ENCODE data around the gene TMEM156.
"Not testable (repeated sequence)": the region's sequence is repeated elsewhere in the genome, so short reads cannot be mapped to it uniquely, and the experiment has no call there.

Gene TMEM156

DNA sequence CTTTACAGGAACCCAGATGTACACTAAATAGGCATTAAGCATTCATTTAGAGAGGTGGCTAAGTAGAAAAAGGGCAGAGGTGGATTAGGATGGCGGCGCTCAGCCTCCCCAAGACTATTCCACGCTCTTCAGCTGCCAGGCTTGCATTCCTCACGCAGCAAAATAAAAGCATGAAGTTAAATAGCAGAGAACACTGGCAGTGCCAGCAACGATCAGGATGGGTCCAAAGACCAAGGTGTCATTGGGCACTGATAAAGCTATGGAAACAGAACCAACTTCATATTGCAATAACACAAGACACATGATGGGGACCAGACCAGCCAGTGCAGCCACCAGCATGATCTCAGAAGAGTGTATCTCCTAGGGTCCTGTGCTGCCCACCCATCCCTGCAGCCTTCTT, 42.0 kb downstream of the TMEM156 start:
- no peak for DNase-seq (ENCODE audit: low read depth, low spot score)

DNA sequence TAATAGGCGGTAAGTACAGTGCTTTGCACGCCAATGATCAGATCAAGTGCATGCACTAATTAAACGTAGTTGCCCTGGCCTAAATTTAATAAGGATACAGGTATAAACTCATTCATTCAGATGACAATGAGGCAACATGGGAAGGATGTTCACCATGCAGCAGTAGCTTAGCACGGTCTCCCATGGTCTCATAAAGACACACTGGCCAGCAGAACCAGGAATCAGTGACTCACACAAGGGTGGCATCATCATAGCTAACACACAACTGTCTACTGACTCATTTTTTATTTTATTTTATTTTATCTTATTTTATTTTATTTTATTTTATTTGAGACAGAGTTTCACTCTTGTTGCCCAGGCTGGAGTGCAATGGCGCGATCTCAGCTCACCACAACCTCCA, 42.7 kb downstream of the TMEM156 start:
- no peak for DNase-seq (ENCODE audit: low read depth, low spot score)

DNA sequence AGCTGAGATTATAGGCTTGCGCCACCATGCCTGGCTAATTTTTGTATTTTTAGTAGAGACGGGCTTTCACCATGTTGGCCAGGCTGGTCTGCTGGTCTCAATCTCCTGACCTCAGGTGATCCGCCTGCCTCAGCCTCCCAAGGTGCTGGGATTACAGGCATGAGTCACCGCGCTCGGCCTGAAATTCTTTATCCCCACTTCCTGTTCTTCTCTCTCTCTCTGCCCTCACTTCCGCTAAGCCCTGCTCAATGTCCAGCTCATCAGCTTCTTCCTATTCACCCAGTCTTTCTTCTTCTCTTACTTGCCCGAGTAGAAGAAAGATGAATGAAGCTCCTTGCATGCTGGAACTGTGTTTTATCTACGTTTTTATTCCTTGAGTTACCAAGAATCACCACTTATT, 43.9 kb downstream of the TMEM156 start:
- DNase-seq (ENCODE audit: low read depth, low spot score), result peak; percentile 42

DNA sequence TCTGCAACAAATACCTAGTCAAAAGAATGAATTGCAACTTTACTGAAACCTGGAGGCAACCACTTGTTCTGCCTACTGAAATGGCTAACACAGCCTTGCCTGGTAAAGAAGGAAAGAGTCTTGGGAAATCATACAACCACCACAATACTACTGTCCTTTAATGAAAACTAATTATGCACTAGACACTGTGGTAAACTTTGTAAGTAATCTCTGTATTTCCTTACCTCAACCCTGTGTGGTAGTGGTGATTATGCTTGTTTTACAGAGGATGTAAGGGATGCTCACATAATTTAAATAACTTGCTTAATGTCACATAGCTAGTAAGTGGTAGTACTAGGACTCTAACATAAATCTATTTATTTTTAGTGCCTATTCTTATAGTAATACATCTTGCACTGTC, 44.7 kb downstream of the TMEM156 start:
- no peak for DNase-seq (ENCODE audit: low read depth, low spot score)

DNA sequence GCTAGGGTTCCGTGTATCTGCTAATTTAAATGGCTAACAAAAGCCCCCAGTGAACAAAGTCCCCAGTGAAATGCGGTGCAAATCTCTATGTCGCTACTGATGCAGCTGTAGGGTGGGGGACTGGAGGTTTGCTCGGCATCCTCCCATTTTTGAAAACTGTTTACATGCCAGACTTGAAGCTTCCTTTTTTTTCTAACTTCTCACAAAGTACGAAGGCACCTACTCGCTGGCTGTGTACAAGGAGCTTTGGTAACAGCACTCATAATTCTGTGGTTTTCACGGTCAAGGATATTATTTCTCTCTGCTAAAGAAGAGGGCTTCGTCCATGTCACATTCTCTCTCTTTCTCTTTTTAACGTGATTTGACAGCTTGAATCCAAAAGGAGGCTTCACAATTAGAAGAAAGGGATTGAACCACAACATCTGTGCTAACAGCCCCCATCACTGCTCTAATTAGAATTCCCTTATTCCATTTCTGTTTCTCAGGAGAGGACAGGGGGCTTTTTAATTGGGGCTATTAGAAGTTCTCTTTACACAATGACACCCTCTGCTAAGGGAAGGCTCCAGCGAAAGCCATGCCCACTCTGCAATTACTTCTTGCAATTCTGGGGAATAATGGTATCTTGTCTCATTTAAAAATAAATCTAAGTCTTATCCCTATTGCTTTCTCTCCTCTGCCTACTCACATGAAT, 46.7 kb downstream of the TMEM156 start:
- DNase-seq (ENCODE audit: low read depth, low spot score), result no peak

DNA sequence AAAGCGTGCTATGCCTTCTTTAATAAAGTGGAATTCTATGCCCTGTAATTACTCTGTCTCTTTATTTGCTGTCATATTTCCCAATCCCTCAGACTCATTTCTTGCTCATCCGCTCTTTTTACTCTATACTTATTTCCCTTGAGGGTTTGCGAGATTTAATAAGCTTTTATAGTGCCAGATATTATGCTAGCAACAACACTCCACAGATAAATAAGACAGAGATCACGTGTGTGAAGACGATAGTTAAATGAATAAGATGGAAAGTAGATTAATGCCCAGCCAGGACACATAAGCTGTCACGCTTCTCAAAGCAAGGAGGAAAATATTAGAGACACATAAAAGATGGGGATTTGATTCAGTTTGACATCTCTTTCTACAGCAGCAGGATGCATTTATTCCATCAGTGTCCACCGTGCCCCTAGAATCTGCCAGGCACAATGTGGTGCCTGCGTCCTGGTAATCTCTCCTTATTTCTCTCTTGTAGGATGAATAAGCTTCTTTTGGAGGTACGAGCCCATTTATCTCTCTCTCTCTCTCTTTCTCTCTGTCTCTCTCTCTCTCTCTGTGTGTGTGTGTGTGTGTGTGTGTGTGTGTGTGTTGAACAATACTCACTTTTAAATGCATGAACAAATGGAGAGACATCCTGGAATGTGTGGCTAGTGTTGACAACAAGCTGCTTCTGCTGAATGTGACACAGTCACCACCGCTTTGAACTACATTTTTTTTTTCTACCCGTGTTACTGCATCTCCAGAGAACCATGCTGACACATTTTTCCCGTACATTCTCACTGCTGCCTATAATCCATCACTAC, 48.2 kb downstream of the TMEM156 start:
- no peak for DNase-seq (ENCODE audit: low read depth, low spot score)

DNA sequence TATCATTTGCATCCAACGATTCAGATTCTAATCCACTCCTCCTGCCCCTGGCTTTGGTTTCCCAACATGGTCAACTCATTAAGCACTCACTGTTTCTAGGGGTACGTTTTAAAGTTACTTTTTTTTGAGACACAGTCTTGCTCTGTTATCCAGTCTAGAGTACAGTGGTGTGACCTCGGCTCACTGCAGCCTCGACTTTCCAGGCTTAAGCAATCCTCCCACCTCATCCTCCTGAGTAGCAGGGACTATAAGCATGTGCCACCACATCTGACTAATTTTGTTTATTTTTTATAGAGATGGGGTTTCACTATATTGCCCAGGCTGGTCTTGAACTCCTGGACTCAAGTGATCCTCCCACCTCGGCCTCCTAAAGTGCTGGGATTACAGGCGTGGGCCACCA, 48.9 kb downstream of the TMEM156 start:
- no peak for DNase-seq (ENCODE audit: low read depth, low spot score)

DNA sequence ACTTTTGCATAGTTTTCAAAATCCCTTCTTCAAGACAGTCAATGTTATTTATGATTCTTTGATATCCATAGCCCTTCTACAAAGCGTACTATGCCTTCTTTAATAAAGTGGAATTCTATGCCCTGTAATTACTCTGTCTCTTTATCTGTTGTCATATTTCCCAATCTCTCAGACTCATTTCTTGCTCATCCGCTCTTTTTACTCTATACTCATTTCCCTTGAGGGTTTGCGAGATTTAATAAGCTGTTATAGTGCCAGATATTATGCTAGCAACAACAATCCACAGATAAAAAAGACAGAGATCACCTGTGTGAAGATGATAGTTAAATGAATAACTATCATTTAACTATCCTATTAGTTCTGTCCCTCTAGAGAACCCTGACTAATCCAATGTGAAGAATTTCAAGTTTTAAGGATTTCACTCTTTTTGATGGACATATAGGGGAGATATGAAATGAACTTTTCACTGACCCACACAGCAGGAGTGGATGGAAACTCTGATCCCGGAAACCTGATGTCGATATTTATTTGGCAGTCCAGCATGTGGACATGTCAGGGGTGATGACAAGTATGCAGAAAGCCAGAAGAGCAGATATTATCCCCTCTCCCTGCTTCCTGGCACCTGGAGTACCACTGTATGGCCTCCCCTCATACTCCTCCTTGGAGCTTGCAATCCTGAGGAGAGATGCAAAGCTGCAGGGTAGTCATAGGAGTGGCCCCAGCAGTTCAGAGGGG, 49.7 kb downstream of the TMEM156 start:
- DNase-seq (ENCODE audit: low read depth, low spot score), result no peak

DNA sequence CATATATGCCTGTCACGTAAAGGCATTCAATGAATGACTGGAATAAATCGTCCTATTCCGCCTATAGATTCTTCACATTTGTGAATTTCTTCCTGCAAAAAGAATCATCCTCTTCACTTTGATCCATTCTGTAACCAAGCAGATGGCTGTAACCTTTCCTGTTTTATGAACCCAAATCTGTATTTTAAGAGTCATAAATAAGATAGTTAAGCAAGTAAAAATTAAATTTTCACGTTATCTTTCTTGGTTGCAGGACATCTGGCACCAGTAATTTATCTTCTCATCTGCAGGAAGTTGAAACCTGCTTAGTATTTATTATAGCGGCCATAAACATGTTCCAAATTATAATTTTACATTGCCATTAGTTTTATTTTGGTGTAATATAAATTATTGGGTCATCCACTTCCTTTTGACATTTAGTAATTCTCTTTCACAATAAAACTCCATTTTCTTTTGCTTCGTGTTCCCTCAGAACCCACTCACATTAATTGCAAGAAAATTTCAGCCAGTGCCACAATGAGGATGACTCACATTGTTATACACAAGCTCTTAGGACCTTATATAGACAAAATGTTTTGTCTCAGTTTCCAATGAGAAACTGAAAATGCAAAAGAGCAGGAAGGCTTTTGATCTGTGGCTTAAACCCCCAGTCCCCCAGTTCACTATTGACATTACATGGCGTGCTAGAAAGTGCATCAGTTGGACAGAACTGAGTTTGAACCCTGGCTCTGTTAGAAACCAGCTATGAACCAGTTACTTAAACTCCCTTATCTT, 51.1 kb downstream of the TMEM156 start:
- no peak for DNase-seq (ENCODE audit: low read depth, low spot score)

DNA sequence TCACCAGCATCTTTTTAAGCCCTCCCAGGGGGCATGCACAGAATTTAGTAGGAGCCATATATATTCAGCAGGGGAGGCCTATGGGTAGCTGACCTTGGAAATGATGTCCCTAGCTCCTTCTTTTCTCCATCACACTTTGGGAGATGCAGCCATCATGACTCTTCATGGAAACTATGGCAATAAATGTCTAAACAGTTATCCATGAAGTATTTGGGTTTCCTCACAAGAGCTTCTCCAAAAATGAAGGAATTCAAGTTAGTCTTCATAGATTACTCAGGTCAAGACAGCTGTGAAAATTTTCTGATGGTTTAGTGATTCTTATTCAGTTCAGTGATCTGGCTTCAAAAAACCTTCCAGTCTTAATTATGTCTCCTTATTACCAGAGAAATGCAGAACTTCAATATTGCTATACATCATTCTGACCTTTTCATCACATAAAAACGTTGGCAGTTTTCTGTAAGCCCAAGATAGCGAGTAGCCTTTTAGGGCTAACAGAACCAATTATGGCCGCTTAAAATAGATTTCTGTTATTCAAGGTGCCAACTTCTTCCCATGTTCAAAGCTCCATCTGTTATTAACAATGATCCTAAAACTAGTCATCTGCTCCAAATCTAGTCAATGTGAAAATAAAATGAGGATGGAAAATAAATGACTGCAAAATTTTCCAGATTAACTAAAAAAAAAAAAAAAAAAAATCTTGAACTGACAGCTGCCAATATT, 52.5 kb downstream of the TMEM156 start:
- DNase-seq (ENCODE audit: low read depth, low spot score), result no peak

DNA sequence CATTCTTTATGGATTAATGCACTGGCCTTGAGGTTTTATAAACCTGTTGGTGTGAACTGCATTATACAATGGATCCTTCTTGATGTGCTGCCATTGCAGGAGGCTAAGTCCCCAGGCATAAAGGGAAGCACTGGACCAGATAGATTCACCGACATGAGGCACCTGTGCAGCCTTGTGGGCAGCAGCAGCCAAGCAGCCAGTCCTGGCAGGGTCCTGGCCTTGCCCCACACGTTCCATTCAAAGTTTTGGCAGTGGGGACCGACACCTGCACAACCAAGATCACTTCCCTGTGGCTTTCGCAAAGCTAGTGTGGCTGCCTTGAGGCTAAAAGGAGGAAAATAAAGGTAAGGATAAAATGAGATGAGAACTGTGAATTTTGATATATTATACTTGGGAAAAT, 53.1 kb downstream of the TMEM156 start:
- no peak for DNase-seq (ENCODE audit: low read depth, low spot score)

DNA sequence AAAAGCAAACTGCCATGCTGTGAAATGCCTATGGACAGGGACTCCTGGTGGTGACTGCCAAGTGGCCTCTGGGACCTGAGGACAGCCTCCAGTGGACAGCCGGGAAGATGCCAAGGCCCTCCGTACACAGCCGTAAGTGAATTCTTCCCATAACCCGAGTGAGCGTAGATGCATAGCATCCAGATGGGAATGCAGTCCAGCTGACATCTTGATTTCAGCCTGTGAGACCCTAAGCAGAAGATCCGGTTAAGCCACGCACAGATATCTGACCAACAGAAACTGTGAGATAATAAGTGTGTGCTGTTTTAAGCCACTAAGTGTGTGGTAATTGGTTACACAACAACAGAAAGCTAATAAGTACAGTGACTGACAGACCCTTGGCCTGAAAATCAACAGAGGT, 55.9 kb downstream of the TMEM156 start:
- DNase-seq (ENCODE audit: low read depth, low spot score), result no peak

DNA sequence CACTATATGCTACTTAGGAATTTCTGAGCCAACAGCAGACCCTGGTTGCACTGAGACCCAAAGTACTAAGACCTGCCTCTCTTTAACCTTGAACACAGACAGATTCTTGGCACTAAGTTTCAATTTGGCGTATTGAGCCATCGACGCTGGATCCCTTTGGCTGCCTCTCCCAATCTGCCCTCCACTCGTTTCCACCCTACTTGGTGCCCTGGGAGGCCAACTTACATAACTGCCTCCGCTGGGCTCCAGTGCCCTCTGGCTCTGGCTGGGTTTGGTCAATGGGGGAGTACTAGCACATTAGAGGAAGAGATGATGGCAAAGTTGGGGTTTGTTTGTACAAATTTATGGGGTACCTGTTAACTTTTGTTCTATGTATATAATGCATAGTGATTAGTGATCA, 63.5 kb downstream of the TMEM156 start:
- no peak for DNase-seq (ENCODE audit: low read depth, low spot score)

DNA sequence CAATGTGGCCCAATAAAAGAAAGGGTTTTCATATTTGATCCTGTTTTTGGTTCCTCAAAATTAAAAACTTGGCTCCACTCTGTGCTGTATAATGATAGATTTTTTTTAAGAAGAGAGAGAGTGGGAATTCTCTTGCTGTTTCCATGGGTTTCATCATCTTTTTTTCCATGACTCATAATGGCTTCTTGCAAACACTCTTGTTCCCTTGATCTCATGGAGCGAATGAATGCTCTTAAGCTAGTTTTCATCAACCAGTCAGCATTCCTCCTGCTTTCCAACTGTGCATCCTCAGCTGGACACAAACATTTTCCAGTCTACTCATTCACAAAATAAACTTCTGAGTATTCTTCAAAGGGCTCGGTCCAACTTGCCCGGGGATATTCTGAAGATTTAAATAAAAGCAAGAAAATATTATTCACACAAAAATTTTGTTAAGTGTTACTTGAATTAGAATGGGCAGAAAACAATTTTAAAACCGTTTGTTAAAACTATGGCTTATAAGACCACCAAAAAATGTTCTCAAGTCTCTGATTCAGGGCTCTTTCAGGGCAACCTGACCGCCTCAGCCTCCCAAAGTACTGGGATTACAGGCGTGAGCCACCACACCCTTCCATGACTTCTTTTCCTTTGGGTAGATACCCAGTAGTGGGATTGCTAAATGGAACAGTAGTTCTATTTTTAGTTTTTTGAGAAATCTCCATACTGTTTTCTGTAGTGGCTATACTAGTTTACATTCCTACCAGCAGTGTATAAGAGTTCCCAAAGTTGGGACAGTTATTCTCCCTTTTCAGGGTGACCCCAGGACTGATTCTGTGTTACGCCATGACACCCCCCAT, 64.7 kb downstream of the TMEM156 start:
- no peak for DNase-seq (ENCODE audit: low read depth, low spot score)

DNA sequence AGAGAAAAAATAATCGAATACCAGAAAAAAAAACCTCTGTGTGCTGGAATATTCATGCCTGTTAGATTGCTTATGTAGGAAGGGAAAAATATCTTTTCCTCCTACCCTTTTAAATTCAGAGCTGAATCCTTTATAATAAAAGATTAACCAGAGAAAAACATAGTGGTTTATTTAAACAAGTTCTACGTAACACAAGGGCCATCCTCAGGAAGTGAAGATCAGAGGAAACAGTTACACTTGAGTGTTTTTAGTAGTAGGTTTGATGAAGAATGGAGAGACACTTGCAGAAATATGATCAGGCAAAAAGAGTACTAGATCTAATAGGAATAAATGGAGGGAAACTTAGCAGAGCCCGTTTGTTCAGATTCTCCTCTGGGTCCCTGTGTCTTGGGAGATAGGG, 66.3 kb downstream of the TMEM156 start:
- DNase-seq (ENCODE audit: low read depth, low spot score), result no peak

DNA sequence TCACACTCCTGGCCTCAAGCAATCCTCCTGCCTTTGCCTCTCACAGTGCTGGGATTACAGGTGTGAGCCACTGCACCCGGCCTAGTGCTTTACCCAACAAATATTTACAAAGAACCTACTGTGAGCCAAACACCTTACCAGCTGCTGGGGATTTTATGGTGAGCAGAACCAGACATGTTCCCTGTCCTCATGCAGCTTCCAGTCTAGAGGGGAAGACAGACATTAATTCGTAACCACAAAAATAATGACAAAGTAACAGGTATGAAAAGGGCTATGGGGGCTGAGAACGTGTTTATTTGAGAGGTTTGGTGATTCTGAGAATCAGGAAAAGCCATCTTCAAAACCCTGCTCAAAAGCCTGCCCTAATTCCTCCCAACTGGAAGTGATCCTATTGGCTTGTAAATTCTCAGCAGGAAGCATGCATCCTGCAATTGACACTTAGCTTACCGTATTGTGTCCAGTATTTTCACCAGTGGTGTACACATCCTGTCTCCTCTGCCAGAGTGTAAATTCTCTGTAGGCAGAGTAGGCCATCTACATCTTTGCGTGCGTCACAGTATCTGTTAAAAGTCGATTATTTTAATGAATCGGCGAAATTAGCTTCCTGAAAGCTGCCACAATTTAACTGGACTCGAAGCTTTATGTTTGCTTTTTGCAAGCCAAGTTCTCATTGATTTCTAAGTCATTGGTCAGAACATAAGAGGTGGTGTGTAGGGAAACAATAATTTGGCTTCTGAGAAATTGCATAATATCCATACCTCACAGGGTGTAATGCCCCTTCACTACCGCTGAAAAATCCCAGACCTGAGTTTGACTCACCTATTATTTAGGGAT, 67.0 kb downstream of the TMEM156 start:
- DNase-seq (ENCODE audit: low read depth, low spot score), result no peak

DNA sequence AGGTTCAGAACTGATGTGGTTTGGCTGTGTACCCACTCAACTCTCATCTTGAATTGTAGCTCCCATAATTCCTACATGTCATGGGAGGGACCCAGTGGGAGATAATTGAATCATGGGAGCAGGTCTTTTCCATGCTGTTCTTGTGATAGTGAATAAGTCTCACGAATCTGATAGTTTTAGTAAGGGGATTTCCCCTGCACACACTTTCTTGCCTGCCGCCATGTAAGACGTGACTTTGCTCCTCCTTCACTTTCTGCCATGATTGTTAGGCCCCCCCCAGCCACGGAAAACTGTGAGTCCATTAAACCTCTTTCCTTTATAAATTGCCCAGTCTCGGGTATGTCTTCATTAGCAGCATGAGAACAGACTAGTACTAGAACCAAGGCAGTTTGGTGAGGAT, 73.0 kb downstream of the TMEM156 start:
- not testable (repeated sequence) for DNase-seq (ENCODE audit: low read depth, low spot score)

DNA sequence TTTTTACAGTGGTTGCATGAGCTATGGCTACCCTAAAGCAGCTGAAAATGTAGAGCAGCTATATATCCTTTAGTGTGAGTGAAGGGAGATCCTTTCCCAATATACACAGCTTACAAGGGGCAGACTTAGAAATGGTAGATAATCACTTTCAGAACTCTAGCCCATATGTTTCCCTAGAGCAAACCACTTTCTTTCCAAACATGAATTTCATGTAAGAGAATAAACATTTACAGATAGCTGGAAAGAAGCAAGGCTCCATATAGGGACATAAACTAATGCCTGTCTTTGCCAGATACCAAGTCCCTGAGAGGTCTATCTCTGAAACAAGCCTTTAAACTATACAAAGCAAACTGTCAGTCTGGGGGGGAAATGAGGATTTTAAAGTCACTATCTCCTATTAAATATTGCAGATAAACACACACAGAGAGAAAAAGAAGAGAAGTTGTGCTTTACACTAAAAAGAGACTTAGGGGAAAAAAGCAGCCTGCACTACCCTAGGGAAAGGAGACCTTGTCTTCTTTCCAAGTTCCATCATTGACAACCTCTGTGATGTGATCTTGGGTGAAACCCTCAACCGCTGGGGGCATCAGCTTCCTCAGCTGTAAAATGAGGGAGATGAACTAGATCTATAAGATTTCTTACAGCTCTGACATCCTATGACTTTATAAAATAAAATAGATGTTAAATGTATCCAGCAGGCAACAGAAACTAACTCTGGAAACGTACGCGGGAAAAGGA, 73.6 kb downstream of the TMEM156 start:
- no peak for DNase-seq (ENCODE audit: low read depth, low spot score)

DNA sequence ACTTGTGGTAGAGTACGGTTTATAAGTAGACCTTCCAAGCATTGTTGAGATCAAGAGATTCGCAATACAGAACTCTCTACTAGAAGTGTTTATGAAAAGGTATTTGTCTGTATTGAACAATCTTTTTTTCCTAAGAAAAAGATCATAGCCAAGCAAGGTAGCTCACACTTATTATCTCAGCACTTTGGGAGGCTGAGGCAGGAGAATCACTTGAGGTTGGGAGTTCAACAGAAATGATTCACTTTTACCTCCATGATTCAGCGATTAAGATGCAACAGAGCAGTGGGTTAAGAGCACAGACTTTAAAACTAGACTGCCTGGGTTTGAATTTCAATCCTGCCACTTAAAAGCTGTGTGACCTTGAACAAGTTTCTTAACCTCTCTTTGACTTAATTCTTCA, 74.3 kb downstream of the TMEM156 start:
- DNase-seq (ENCODE audit: low read depth, low spot score), result no peak
